Effector memory CD8-positive, alpha-beta T cell (primary cell): ENCODE data around the gene CHST15.

Experiments used
- ATAC-seq: fragments of 150-1000 bp; cut with Tn5 transposase; replicated peaks from 2 replicates; pipeline ENCODE4 v1.10.0; 2021; ENCODE audit warnings: mild to moderate bottlenecking, moderate library complexity
- DNase-seq, 3 experiments: peaks; one replicate each; pipeline ENCODE4 v3.0.0; 2021
- H3K27ac Mint-ChIP-seq, 2 donors: one replicate each; pipeline ENCODE4 v1.8.0; 2022; ENCODE audit warnings: mild to moderate bottlenecking in 2 of 2, mixed read lengths in 2 of 2, moderate library complexity in 2 of 2
- H3K27me3 Mint-ChIP-seq, 2 donors: one replicate each; pipeline ENCODE4 v1.8.0; 2022; ENCODE audit warnings: mixed read lengths in 2 of 2
- H3K36me3 Mint-ChIP-seq: one replicate; pipeline ENCODE4 v1.8.0; 2022; ENCODE audit warnings: mild to moderate bottlenecking, moderate library complexity, mixed read lengths; ENCODE audit not compliant: insufficient read depth
- H3K4me1 Mint-ChIP-seq, 2 donors: one replicate each; pipeline ENCODE4 v1.8.0; 2022; ENCODE audit warnings: low read depth in 2 of 2, mixed read lengths in 2 of 2
- H3K4me3 Mint-ChIP-seq, 2 donors: one replicate each; pipeline ENCODE4 v1.8.0; 2022; ENCODE audit warnings: mild to moderate bottlenecking in 2 of 2, mixed read lengths in 2 of 2, moderate library complexity in 2 of 2
- H3K9me3 Mint-ChIP-seq, 2 donors: one replicate each; pipeline ENCODE4 v1.8.0; 2022; ENCODE audit warnings: mixed read lengths in 2 of 2

Gene CHST15

GRCh38 chr10:124067825-124068400, 25.5 kb downstream of the CHST15 start:
- Mint-ChIP-seq H3K36me3 (no peaks in the 10 kb centered on the region), H3K4me3 (no peak overlapping the region), H3K27ac (no peak overlapping the region), H3K4me1 (peaks cover 0 to 4% of the 10 kb centered on the region in 2 donors), H3K27me3 (peaks cover 71 to 74% of the 10 kb centered on the region in 2 donors), H3K9me3 (no peaks in the 10 kb centered on the region)
- ATAC-seq (no peak), DNase-seq (no peak)

- Mint-ChIP-seq H3K9me3 (no peaks in the 10 kb centered on the region), H3K36me3 (no peaks in the 10 kb centered on the region), H3K4me1 (peaks cover 0 to 3% of the 10 kb centered on the region in 2 donors), H3K4me3 (no peak overlapping the region), H3K27me3 (peaks cover 69 to 74% of the 10 kb centered on the region in 2 donors), H3K27ac (no peak overlapping the region)
- DNase-seq (no peak), ATAC-seq (no peak)
Measured at GRCh38 chr10:124066781-124067714, 26.4 kb downstream of the CHST15 start.

DNA sequence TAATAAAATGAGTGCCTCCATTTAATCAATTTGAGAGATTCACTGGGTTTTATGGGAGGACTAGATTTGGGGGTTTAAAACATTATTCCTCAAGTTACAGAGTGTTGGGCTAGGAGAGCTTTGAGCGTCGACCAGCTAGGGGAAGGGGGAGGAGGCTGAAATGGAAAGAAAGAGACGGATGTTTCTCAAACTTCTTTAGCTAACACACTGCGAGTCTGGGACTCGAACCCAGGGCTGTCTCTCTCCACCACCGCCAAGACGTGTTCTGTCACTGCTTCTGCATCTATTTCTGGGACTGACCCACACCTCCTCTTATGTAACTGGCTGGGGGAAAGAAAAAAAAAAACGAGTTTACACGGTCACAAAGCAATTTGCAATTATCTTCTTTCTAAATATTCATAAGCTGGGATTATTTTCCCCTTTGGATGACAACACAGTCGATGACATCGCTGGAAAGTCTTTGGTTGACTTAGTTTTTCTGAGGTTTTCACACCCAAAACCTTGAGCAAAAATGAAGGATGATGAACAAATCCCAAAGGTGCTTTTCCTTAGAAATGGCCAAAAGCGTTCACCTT, 27.2 kb downstream of the CHST15 start:
- H3K4me1 Mint-ChIP-seq, result peaks cover 0 to 3% of the 10 kb centered on the region in 2 donors

DNA sequence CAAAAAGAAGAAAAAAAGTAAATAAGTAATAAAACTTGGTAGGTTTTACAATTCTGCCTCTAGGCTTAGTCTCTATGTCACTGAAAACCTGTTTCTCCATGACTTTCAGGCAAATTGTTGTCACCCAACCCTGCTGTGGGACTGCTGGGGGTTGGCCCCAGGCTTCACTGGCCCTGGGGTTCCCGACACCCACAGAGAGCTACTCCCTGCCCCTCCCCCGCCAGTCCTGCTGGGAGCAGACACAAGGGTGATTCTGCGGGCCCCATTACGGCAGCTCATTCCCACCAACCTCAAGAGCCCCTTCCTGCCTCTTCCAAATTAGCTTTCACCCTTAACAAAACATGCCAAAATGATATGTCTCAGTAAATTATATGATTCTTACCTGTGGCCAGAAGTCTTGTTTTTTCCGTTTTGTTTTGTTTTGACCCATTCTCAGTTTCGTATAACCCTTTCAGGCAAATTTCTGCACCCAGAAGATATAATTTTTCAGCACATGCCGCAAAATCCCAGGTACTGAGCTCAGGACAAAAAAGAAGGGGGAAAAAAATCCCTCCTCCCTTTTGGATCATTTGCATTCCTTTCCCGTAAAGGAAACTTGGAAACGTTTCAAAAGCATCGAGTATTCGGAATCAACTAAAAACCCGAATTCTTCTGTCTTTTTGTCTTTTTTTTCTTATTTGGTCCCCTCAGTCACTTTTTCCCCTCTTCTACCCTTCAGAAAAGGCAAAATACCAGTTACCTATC, 27.8 kb downstream of the CHST15 start:
- ATAC-seq (no peak), DNase-seq (no peak)
- H3K9me3 Mint-ChIP-seq, result no peaks in the 10 kb centered on the region
- no peaks in the 10 kb centered on the region for H3K36me3 Mint-ChIP-seq
- peaks cover 65 to 68% of the 10 kb centered on the region in 2 donors for H3K27me3 Mint-ChIP-seq
- H3K27ac Mint-ChIP-seq, result peak overlapping the region in 1 of 2 donors; percentile 30
- no peak overlapping the region for H3K4me3 Mint-ChIP-seq
- H3K4me1 Mint-ChIP-seq, result peaks cover 0 to 3% of the 10 kb centered on the region in 2 donors

More for the DNA sequence above, 27.2 kb downstream of the CHST15 start:
- ATAC-seq (no peak), DNase-seq (no peak)
- H3K4me3 Mint-ChIP-seq, result no peak overlapping the region
- peaks cover 68 to 71% of the 10 kb centered on the region in 2 donors for H3K27me3 Mint-ChIP-seq
- H3K27ac Mint-ChIP-seq, result peak overlapping the region in 1 of 2 donors; percentile 30
- no peaks in the 10 kb centered on the region for H3K36me3 Mint-ChIP-seq
- no peaks in the 10 kb centered on the region for H3K9me3 Mint-ChIP-seq

DNA sequence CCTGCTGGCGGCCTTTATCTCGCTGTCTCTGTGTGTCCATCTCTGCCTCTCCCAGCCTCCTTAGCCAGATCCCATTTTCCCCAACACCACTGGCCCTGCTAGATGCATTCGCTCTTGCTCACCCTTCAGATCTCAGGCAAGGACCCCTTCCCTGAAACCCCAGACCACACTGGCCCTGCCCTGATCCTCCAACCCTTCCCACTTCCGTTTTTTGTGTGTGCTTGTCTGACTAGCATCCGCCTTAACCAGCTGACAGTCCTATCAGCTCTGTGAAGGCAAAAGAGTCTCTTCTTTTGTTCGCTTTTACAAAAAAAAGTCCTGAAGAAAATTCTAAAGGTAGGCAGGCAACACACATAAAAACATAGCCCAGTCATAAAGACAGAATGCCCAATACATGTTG, 28.7 kb downstream of the CHST15 start:
- DNase-seq, result no peak
- ATAC-seq, result peak; percentile 40
- peaks cover 64 to 68% of the 10 kb centered on the region in 2 donors for H3K27me3 Mint-ChIP-seq
- H3K4me3 Mint-ChIP-seq, result peak overlapping the region in 1 of 2 donors; percentile 67
- peaks cover 0 to 3% of the 10 kb centered on the region in 2 donors for H3K4me1 Mint-ChIP-seq
- peak overlapping the region; percentile 36 to 47 for H3K27ac Mint-ChIP-seq
- H3K9me3 Mint-ChIP-seq, result no peaks in the 10 kb centered on the region
- no peaks in the 10 kb centered on the region for H3K36me3 Mint-ChIP-seq

DNA sequence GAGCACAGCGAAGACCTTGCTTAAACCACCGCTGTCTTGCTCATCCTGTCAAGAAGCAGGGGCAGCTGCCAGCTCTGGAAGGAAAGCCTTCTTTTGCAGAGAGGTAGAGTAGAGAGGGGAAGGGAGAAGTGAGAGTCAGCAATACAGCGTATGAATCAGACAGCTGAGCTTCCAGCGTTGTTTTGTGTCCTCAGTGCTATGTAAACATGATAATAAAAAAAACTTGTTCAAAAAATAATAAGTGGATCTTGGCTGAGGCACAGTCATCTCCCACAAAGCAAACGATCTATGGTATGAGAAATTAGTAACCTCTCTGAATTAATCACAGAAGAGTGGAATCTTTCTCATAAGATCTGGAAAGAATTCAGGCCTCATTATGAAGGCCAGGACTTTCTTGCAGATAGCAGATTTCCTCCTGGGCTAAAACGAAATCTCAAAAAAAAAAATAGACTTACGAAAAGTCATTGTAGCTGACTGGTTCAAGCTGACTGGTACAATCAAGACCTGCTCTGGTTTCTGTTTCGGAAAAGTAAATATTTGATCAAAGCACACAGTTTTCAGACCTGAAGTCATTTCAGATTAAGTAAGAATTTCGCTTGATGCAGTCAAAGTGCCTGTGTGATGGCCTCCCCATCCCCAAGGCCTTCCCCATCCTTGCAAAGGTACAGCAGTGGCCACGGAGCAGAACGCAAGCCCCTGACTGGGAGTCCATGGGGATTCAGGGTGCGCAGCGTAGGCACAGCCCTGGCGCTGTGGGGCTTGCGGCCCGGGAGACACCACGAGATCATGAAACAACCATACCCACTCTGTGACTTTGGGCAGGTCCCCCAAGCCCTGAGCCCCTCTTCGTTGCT, 29.4 kb downstream of the CHST15 start:
- Mint-ChIP-seq H3K36me3 (no peaks in the 10 kb centered on the region), H3K4me3 (peak overlapping the region in 1 of 2 donors; percentile 46), H3K27ac (peak overlapping the region; percentile 36 to 47), H3K27me3 (peaks cover 63 to 69% of the 10 kb centered on the region in 2 donors), H3K4me1 (peaks cover 0 to 3% of the 10 kb centered on the region in 2 donors), H3K9me3 (no peaks in the 10 kb centered on the region)
- DNase-seq, result no peak
- no peak for ATAC-seq

- Mint-ChIP-seq H3K4me1 (peaks cover 0 to 3% of the 10 kb centered on the region in 2 donors), H3K4me3 (no peak overlapping the region)
Measured at GRCh38 chr10:124062390-124062789, 31.0 kb downstream of the CHST15 start.

DNA sequence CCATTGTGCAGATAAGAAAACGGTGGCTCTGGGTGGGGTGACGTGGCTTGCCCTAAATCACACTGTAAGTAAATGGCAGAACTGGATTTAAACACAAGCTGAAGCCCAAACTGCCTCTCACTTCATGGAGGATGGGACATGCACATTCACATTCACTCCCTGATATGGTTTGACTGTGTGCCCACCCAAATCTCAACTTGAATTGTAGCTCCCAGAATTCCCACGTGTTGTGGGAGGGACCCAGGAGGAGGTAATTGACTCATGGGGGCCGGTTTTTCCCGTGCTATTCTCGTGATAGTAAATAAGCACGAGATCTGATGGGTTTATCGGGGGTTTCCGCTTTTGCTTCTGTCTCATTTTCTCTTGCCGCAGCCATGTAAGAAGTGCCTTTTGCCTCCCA, 32.4 kb downstream of the CHST15 start:
- no peaks in the 10 kb centered on the region for H3K9me3 Mint-ChIP-seq
- ATAC-seq (no peak), DNase-seq (no peak)
- no peak overlapping the region for H3K4me3 Mint-ChIP-seq
- peaks cover 0 to 3% of the 10 kb centered on the region in 2 donors for H3K4me1 Mint-ChIP-seq
- H3K27me3 Mint-ChIP-seq, result peaks cover 49 to 59% of the 10 kb centered on the region in 2 donors
- no peak overlapping the region for H3K27ac Mint-ChIP-seq
- H3K36me3 Mint-ChIP-seq, result no peaks in the 10 kb centered on the region

More at GRCh38 chr10:124062390-124062789, 31.0 kb downstream of the CHST15 start:
- no peak for ATAC-seq
- Mint-ChIP-seq H3K9me3 (no peaks in the 10 kb centered on the region), H3K27ac (no peak overlapping the region), H3K27me3 (peaks cover 59 to 60% of the 10 kb centered on the region in 2 donors), H3K36me3 (no peaks in the 10 kb centered on the region)
- DNase-seq, result no peak

DNA sequence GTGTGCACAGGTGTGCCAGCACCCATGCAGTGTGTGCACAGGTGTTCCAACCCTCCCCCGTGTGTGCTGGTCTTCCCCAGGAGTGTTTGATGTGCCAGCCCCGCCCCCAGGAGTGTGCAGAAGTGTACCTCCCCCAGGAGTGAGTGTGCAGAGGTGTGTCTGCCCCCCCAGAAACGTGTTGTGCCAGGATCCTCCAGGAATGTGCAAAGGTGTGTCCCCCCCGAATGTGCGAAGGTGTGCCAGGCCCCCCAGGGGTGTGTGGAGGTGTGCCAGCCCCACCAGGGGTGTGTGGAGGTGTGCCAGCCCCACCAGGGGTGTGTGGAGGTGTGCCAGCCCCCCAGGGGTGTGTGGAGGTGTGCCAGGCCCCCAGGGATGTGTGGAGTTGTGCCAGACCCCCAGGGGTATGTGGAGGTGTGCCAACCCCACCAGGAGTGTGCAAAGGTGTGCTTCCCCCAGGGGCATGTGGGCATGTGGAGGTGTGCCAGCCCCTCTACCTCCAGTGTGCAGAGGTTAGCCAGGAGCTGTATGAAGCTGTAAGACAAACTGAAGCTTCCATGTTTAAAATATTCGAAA, 33.2 kb downstream of the CHST15 start:
- no peak overlapping the region for H3K27ac Mint-ChIP-seq
- H3K4me1 Mint-ChIP-seq, result peaks cover 0 to 3% of the 10 kb centered on the region in 2 donors
- DNase-seq (no peak), ATAC-seq (no peak)
- H3K4me3 Mint-ChIP-seq, result no peak overlapping the region
- peaks cover 42 to 59% of the 10 kb centered on the region in 2 donors for H3K27me3 Mint-ChIP-seq
- no peaks in the 10 kb centered on the region for H3K9me3 Mint-ChIP-seq
- H3K36me3 Mint-ChIP-seq, result no peaks in the 10 kb centered on the region

DNA sequence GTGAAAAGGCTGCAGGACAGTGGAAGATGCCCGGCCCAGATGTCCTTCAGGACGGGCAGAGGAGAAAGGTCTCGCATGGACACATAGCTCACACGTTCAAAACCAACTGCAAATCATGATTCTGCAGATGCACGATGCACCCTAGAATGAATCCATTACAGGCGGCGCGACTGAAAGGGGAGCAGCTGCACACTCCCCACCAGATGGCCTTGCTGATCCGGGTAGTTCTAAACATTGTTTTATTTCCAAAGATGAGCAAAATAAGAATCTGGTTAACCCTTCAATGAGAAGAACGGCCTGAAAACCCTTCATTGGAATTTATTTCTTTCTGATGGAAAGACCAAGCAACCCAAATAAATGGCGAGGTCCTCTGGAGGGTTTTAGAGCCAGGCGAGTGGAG, 33.8 kb downstream of the CHST15 start:
- H3K36me3 Mint-ChIP-seq, result no peaks in the 10 kb centered on the region

GRCh38 chr10:124058346-124059003, 34.9 kb downstream of the CHST15 start:
- no peak for ATAC-seq
- H3K4me3 Mint-ChIP-seq, result no peak overlapping the region
- H3K4me1 Mint-ChIP-seq, result no peaks in the 10 kb centered on the region
- H3K36me3 Mint-ChIP-seq, result no peaks in the 10 kb centered on the region
- H3K27ac Mint-ChIP-seq, result no peak overlapping the region
- DNase-seq, result no peak
- H3K9me3 Mint-ChIP-seq, result no peaks in the 10 kb centered on the region
- peaks cover 40 to 63% of the 10 kb centered on the region in 2 donors for H3K27me3 Mint-ChIP-seq

More for the DNA sequence above, 33.8 kb downstream of the CHST15 start:
- Mint-ChIP-seq H3K27me3 (peaks cover 44 to 59% of the 10 kb centered on the region in 2 donors), H3K9me3 (no peaks in the 10 kb centered on the region), H3K4me3 (no peak overlapping the region), H3K4me1 (no peaks in the 10 kb centered on the region), H3K27ac (no peak overlapping the region)
- DNase-seq, result no peak
- ATAC-seq, result no peak

GRCh38 chr10:124057601-124058000, 35.8 kb downstream of the CHST15 start:
- Mint-ChIP-seq H3K27ac (no peak overlapping the region), H3K4me3 (no peak overlapping the region), H3K9me3 (no peaks in the 10 kb centered on the region), H3K27me3 (peaks cover 33 to 57% of the 10 kb centered on the region in 2 donors), H3K36me3 (no peaks in the 10 kb centered on the region), H3K4me1 (no peaks in the 10 kb centered on the region)
- no peak for ATAC-seq
- no peak for DNase-seq
